HG03558 (cell line): ENCODE data around the gene GRK4.

ENCODE experiments used
- ATAC-seq: cut with Tn5 transposase; IDR thresholded peaks from one replicate; pipeline ENCODE4 v1.9.1; 2021; ENCODE audit warnings: moderate number of reproducible peaks; ENCODE audit not compliant: unreplicated experiment; ENCODE audit errors: extremely low read depth

The GRK4 gene

GRCh38 chr4:3085948-3086670 lies 122.7 kb downstream of the GRK4 start:
- no peak for ATAC-seq

DNA sequence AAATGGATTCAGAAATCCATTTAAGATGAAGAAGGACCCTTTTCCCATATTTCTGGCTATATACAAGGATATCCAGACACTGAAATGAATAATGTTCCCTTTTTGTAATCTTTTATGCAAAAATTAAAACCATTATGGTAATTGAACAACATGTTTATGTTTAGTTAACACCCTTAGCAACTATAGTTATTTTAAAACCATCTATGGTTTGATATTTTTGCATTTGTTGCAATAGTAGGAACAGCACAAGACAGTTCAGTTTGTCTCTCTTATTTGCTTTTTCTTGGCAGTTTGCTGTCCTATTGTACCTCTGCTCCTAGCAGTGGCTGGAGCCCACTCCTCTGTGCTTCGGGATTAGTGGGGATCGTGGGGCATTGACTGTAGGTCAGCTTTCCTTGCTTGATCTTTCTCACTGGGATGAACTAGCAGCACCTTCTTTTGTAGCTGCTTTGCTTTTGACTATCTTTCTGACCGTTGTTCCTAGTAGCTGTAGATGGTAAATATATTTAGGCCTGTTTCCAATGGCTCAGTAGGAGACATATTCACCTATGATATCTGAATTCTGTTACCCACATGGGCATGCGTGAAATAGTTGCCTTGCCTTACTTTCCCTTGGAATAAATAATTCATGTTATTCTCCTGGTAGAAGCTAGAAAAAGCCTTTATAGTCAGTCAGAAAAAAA lies 123.9 kb downstream of the GRK4 start:
- ATAC-seq, result no peak
